H9 (cell line): ENCODE measurements around the gene ZNF408. TPM values are rescaled to one million over a fixed set of nuclear protein-coding genes. Genes with fewer than 3 reads are reported as not detected.
"Not testable (repeated sequence)": the region's sequence is repeated elsewhere in the genome, so short reads cannot be mapped to it uniquely, and the experiment has no call there.

Experiments
- DNase-seq: peaks from one replicate; pipeline ENCODE4 v3.0.0-alpha.2; 2017
- H2AFZ ChIP-seq: one replicate; pipeline ENCODE4 v1.6.1; 2013; ENCODE audit warnings: mild to moderate bottlenecking, low read length, control low read depth, moderate library complexity
- H2AK5ac ChIP-seq: 2 replicates; pipeline ENCODE4 v1.6.1; 2013; ENCODE audit warnings: low read length, control low read depth, mixed read lengths; ENCODE audit not compliant: insufficient read length
- H2BK120ac ChIP-seq: one replicate; pipeline ENCODE4 v1.6.1; 2013; ENCODE audit warnings: low read depth, mild to moderate bottlenecking, low read length, control low read depth, inconsistent platforms; ENCODE audit not compliant: poor library complexity, severe bottlenecking
- H2BK12ac ChIP-seq: 2 replicates; pipeline ENCODE4 v1.6.1; 2013; ENCODE audit warnings: low read length, control low read depth, mixed read lengths, low read depth; ENCODE audit not compliant: insufficient read length
- H2BK15ac ChIP-seq: 2 replicates; pipeline ENCODE4 v1.6.1; 2013; ENCODE audit warnings: low read depth, low read length, control low read depth
- H2BK20ac ChIP-seq: one replicate; pipeline ENCODE4 v1.6.1; 2013; ENCODE audit warnings: low read depth, mild to moderate bottlenecking, low read length, control low read depth, inconsistent platforms; ENCODE audit not compliant: poor library complexity, severe bottlenecking
- H2BK5ac ChIP-seq: 2 replicates; pipeline ENCODE4 v1.6.1; 2013; ENCODE audit warnings: low read length, control low read depth, mixed read lengths; ENCODE audit not compliant: insufficient read length
- H3K14ac ChIP-seq: 2 replicates; pipeline ENCODE4 v1.6.1; 2013; ENCODE audit warnings: low read length, control low read depth; ENCODE audit not compliant: insufficient read depth
- H3K18ac ChIP-seq: 2 replicates; pipeline ENCODE4 v1.6.1; 2013; ENCODE audit warnings: low read depth, mild to moderate bottlenecking, mixed read lengths, low read length, control low read depth; ENCODE audit not compliant: insufficient read length
- H3K23ac ChIP-seq: 2 replicates; pipeline ENCODE4 v1.6.1; 2013; ENCODE audit warnings: low read length, control low read depth, mixed read lengths, low read depth; ENCODE audit not compliant: insufficient read length
- H3K23me2 ChIP-seq: 2 replicates; pipeline ENCODE4 v1.6.1; 2013; ENCODE audit warnings: low read depth, mild to moderate bottlenecking, mixed read lengths, low read length, control low read depth; ENCODE audit not compliant: insufficient read length, poor library complexity, severe bottlenecking
- H3K27ac ChIP-seq: 2 replicates; pipeline ENCODE4 v1.5.1; 2013; ENCODE audit warnings: low read length, control low read depth, mixed read lengths, low read depth; ENCODE audit not compliant: insufficient read length
- H3K27me3 ChIP-seq: 2 replicates; pipeline ENCODE4 v1.6.1; 2013; ENCODE audit warnings: low read length, control low read depth, inconsistent platforms; ENCODE audit not compliant: insufficient read depth
- H3K4ac ChIP-seq: 2 replicates; pipeline ENCODE4 v1.6.1; 2013; ENCODE audit warnings: low read depth, mild to moderate bottlenecking, control low read depth, inconsistent platforms, low read length, moderate library complexity
- H3K4me1 ChIP-seq: 2 replicates; pipeline ENCODE4 v1.6.1; 2013; ENCODE audit warnings: low read length, control low read depth, inconsistent platforms; ENCODE audit not compliant: insufficient read depth
- H3K4me2 ChIP-seq: 2 replicates; pipeline ENCODE4 v1.6.1; 2013; ENCODE audit warnings: low read length, control low read depth, mixed read lengths; ENCODE audit not compliant: insufficient read length, insufficient read depth
- H3K56ac ChIP-seq: 2 replicates; pipeline ENCODE4 v1.6.1; 2013; ENCODE audit warnings: low read depth, mild to moderate bottlenecking, mixed read lengths, low read length, control low read depth; ENCODE audit not compliant: insufficient read length
- H3K79me1 ChIP-seq: 2 replicates; pipeline ENCODE4 v1.6.1; 2013; ENCODE audit warnings: low read depth, mild to moderate bottlenecking, moderate library complexity, low read length, control low read depth, inconsistent platforms; ENCODE audit not compliant: insufficient read depth, poor library complexity, severe bottlenecking
- H3K79me2 ChIP-seq: 2 replicates; pipeline ENCODE4 v1.6.1; 2013; ENCODE audit warnings: low read length, control low read depth, inconsistent platforms; ENCODE audit not compliant: insufficient read depth
- H3K9ac ChIP-seq: 2 replicates; pipeline ENCODE4 v1.6.1; 2013; ENCODE audit warnings: low read length, control low read depth, mixed read lengths; ENCODE audit not compliant: insufficient read length; ENCODE audit errors: extremely low read depth
- H3K9me3 ChIP-seq: one replicate; pipeline ENCODE4 v1.6.1; 2013; ENCODE audit warnings: low read depth, low read length, inconsistent platforms; ENCODE audit not compliant: control insufficient read depth
- H3T11ph ChIP-seq: one replicate; pipeline ENCODE4 v1.6.1; 2013; ENCODE audit warnings: mild to moderate bottlenecking, low read length, control low read depth, inconsistent platforms
- H4K20me1 ChIP-seq: one replicate; pipeline ENCODE4 v1.6.1; 2013; ENCODE audit not compliant: control insufficient read depth, insufficient read length, insufficient read depth
- H4K5ac ChIP-seq: 2 replicates; pipeline ENCODE4 v1.6.1; 2013; ENCODE audit warnings: low read depth, mild to moderate bottlenecking, mixed read lengths, low read length, control low read depth; ENCODE audit not compliant: insufficient read length
- H4K8ac ChIP-seq: replicated peaks from 2 replicates; pipeline ENCODE4 v1.6.1; 2013; ENCODE audit warnings: low read length, control low read depth, mixed read lengths, low read depth; ENCODE audit not compliant: insufficient read length
- H4K91ac ChIP-seq: 2 replicates; pipeline ENCODE4 v1.6.1; 2013; ENCODE audit warnings: low read depth, mild to moderate bottlenecking, moderate library complexity, mixed read lengths, low read length, control low read depth; ENCODE audit not compliant: insufficient read length
- H3K27ac Mint-ChIP-seq, 3 experiments: 2 replicates in 2 of 3; 3 replicates in 1 of 3; pipeline ENCODE4 v1.8.0; 2020 to 2021; ENCODE audit warnings: mixed read lengths in 3 of 3, mild to moderate bottlenecking in 1 of 3, moderate library complexity in 1 of 3
- H3K27me3 Mint-ChIP-seq: 2 replicates; pipeline ENCODE4 v1.8.0; 2021; ENCODE audit warnings: low read depth, mild to moderate bottlenecking, moderate library complexity, mixed read lengths
- H3K36me3 Mint-ChIP-seq, 3 experiments: 2 replicates in 2 of 3; 3 replicates in 1 of 3; pipeline ENCODE4 v1.8.0; 2020 to 2021; ENCODE audit warnings: low read depth in 3 of 3, mixed read lengths in 3 of 3; ENCODE audit not compliant: insufficient read depth in 1 of 3
- H3K4me1 Mint-ChIP-seq, 2 experiments: 2 replicates each; pipeline ENCODE4 v1.8.0; 2020; ENCODE audit warnings: mixed read lengths in 2 of 2
- H3K4me3 Mint-ChIP-seq, 2 experiments: 2 replicates in 1 of 2; 3 replicates in 1 of 2; pipeline ENCODE4 v1.8.0; 2020 to 2021; ENCODE audit warnings: mild to moderate bottlenecking in 2 of 2, mixed read lengths in 2 of 2, moderate library complexity in 1 of 2
- H3K9me3 Mint-ChIP-seq, 2 experiments: 2 replicates in 1 of 2; 3 replicates in 1 of 2; pipeline ENCODE4 v1.8.0; 2020; ENCODE audit warnings: mild to moderate bottlenecking in 2 of 2, mixed read lengths in 2 of 2, moderate library complexity in 1 of 2
- CTCF ChIP-seq: fragments of 200-600 bp; sonication (generic); conservative IDR thresholded peaks from 3 replicates; pipeline ENCODE4 v1.8.0; 2021; ENCODE audit warnings: antibody characterized with exemption, mild to moderate bottlenecking
- WGBS: extraction: QIAGEN DNeasy Blood & Tissue Kit; methylation state at CpG from one replicate; pipeline ENCODE4 v1.1.7; 2013; ENCODE audit warnings: missing lambda C conversion rate, low lambda C conversion rate, mixed read lengths; ENCODE audit not compliant: insufficient read length; ENCODE audit errors: extremely low coverage; 5-methylcytosine and 5-hydroxymethylcytosine counted together
- total RNA-seq: library from RNA; stranded (reverse); gene quantifications from 2 replicates; pipeline ENCODE4 v1.2.1, GENCODE V29; 2021

ZNF408 gene
- total RNA-seq, 1 experiment from 2014 or later: 16.6 TPM

GRCh38 chr11:46669711-46670139, 31.1 kb upstream of the ZNF408 start:
- Mint-ChIP-seq H3K27ac (no peak overlapping the region), H3K4me3 (no peak overlapping the region)

GRCh38 chr11:46670521-46670920, 30.3 kb upstream of the ZNF408 start:
- H3K14ac ChIP-seq, H2AFZ ChIP-seq, H4K20me1 ChIP-seq, H2BK120ac ChIP-seq, H3K4me3 Mint-ChIP-seq, H3K9me3 Mint-ChIP-seq, H4K8ac ChIP-seq, H3K23me2 ChIP-seq, H3K27ac Mint-ChIP-seq, H3K4me2 ChIP-seq, H2BK20ac ChIP-seq, H2BK15ac ChIP-seq, H3K18ac ChIP-seq, H3K4me1 ChIP-seq, H4K91ac ChIP-seq, H3K27me3 ChIP-seq, DNase-seq, H3K79me1 ChIP-seq, H3K9me3 ChIP-seq, H3T11ph ChIP-seq, H3K9ac ChIP-seq, H3K4ac ChIP-seq, H2BK12ac ChIP-seq, H3K27me3 Mint-ChIP-seq, H3K79me2 ChIP-seq, H3K56ac ChIP-seq, H3K27ac ChIP-seq, H4K5ac ChIP-seq, H2BK5ac ChIP-seq, H3K23ac ChIP-seq, H2AK5ac ChIP-seq: not testable (repeated sequence)
- peaks cover 14 to 16% of the 10 kb centered on the region in 2 experiments for H3K4me1 Mint-ChIP-seq
- H3K36me3 Mint-ChIP-seq: peaks cover 20 to 63% (median 61%) of the 10 kb centered on the region in 3 experiments; a peak in 6 of 7 replicates
- no CpG with 5 or more reads among the region's 3 CpGs for WGBS

More at GRCh38 chr11:46669711-46670139, 31.1 kb upstream of the ZNF408 start:
- Histone ChIP-seq H3K4me1 (no peaks in the 10 kb centered on the region), H3T11ph (no peak overlapping the region), H2BK20ac (no peak overlapping the region), H3K4me2 (no peak overlapping the region), H3K56ac (no peak overlapping the region), H3K23me2 (no peaks in the 10 kb centered on the region), H3K9me3 (no peaks in the 10 kb centered on the region), H4K91ac (no peak overlapping the region), H2BK12ac (no peak overlapping the region), H3K23ac (no peak overlapping the region), H3K14ac (no peak overlapping the region), H3K4ac (no peak overlapping the region), H2BK120ac (no peak overlapping the region), H4K5ac (no peak overlapping the region), H4K20me1 (no peaks in the 10 kb centered on the region), H3K27me3 (no peaks in the 10 kb centered on the region), H2BK5ac (no peak overlapping the region), H3K79me2 (no peaks in the 10 kb centered on the region), H2AK5ac (no peak overlapping the region), H3K27ac (no peak overlapping the region), H2BK15ac (no peak overlapping the region), H2AFZ (no peak overlapping the region), H3K18ac (no peak overlapping the region), H4K8ac (no peak overlapping the region), H3K9ac (no peak overlapping the region), H3K79me1 (no peaks in the 10 kb centered on the region)
- H3K4me1 Mint-ChIP-seq: peaks cover 8% of the 10 kb centered on the region in 2 experiments
- DNase-seq: no peak
- peak; percentile 69 for TF ChIP-seq CTCF
- H3K27me3 Mint-ChIP-seq: no peaks in the 10 kb centered on the region
- H3K9me3 Mint-ChIP-seq: no peaks in the 10 kb centered on the region
- no CpG with 5 or more reads among the region's 3 CpGs for WGBS
- H3K36me3 Mint-ChIP-seq: peaks cover 20 to 70% (median 68%) of the 10 kb centered on the region in 3 experiments; a peak in 6 of 7 replicates
